ENCODE measurements around the gene MISP3.

The MISP3 gene

GRCh38 chr19:14112809-14113385 lies 40.3 kb downstream of the MISP3 start:
- FAIRE-seq (no peak), DNase-seq (ENCODE audit: insufficient read length, low spot score) (no peak)
- no peak for TF ChIP-seq CTCF (IDR thresholded peaks at IDR 0.05; ENCODE audit: insufficient read depth, missing control alignments)

DNA sequence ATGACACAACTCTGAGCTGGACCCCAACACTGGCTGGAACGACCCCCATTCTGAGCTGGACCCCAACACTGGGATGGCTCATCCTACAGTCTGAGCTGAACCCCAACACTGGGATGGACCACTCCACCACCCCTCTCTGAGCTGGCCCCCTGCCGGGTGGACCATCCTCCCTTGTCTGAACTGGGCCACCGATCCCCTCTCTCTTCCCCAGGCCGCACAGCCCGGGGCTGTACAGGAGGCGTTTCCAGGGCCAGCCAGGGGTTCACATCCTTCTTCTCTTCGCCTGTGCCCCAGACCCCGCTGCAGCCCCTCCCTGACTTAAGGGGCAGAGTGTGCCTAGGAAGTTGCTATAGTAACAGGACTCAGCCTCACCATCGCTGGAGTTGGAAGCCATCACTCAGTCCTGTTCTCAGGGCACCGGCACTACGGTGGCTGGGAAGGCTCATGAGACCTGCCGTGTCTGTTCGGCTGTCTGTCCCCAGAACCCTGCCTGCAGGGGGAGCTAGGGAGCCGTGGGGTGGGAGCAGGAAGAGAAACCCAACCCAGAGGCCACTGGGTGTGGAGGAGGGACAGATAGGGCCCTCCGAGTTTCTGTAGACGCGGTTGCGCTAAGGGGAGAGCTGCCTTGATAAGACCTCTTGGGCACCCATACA lies 41.3 kb downstream of the MISP3 start:
- FAIRE-seq (no peak), DNase-seq (ENCODE audit: insufficient read length, low spot score) (no peak)
- TF ChIP-seq CTCF (IDR thresholded peaks at IDR 0.05; ENCODE audit: insufficient read depth, missing control alignments), result peak; percentile 10

- no peak for FAIRE-seq
- TF ChIP-seq CTCF (IDR thresholded peaks at IDR 0.05; ENCODE audit: insufficient read depth, missing control alignments), result no peak
Measured at GRCh38 chr19:14114439-14114838, 41.9 kb downstream of the MISP3 start.

DNA sequence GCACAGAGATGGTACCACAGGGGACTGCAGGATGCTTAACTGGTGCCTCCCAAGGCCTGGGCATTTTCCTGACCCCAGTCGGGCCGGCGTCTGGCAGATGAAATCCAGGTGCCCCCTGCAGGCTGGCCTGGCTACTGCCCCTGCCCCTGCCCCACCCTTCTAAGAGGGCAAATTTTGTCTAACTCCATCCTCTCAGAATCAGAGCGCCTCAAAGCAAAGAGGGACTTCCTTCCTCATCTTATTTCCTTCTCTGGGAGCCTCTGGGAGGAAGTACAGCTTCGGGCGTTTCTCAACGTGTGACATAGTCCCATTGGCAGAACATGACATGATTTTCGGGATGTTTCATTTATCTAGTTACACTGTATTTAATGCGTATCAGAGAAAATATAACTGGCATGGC lies 42.3 kb downstream of the MISP3 start:
- no peak for FAIRE-seq
- peak; percentile 30 for TF ChIP-seq CTCF (IDR thresholded peaks at IDR 0.05; ENCODE audit: insufficient read depth, missing control alignments)
- no peak for DNase-seq (ENCODE audit: insufficient read length, low spot score)

More at GRCh38 chr19:14114439-14114838, 41.9 kb downstream of the MISP3 start:
- DNase-seq (ENCODE audit: insufficient read length, low spot score), result no peak

- DNase-seq (ENCODE audit: insufficient read length, low spot score), result no peak
- FAIRE-seq, result no peak
- TF ChIP-seq CTCF (IDR thresholded peaks at IDR 0.05; ENCODE audit: insufficient read depth, missing control alignments), result no peak
Measured at GRCh38 chr19:14115756-14116155, 43.2 kb downstream of the MISP3 start.

DNA sequence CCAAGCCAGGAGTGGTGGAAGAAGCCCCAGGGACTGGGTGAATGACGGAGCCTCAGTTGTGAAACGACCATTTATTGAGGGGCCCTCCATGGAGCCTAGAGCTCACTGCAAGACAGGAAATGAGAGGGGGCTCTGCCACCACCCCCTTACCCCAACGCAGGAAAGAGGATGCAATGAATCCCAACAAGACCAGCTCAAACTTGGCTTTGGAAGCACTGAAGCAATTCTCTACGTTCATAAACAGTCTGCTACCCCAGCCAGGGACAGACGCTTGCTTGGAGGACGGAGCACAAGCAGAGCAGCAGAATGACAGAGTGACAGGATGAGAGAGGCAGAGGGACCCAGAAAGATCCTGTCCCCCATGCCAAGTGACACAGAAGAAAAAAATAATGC lies 43.9 kb downstream of the MISP3 start:
- no peak for TF ChIP-seq CTCF (IDR thresholded peaks at IDR 0.05; ENCODE audit: insufficient read depth, missing control alignments)
- no peak for FAIRE-seq
- DNase-seq (ENCODE audit: insufficient read length, low spot score), result no peak

DNA sequence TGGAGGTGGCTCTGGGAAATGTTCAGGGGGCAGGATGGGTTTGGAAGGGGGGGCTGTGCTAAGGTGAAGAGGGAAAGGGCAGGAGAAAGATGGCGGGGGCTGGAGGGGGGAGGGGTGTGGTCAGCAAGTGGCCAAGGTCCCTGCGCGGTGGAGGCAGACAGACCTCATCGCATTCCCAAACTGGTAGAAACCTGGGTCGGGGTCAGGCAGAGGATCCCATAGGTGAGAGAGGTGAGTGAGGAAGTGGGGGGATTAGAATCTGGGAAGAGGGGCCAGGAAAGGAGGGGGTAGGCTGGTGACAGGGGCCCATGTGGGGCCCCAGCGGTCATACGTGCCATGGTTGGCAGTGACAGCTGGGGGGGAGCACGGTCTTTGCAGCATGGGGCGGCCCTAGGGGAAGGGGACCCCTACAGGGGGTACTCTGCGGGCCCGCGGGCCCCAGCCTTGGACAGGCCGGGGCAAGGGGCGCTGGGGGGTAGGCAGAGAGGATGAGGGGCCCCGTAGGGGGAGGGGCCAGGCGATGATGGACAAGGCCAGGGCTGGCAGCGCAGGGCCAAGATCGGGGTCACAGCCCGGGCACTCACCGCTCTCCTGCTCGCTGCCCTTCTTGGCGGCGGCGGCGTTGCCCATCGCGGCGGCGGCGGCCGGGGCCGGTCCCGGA lies 44.5 kb downstream of the MISP3 start:
- TF ChIP-seq CTCF (IDR thresholded peaks at IDR 0.05; ENCODE audit: insufficient read depth, missing control alignments), result no peak
- FAIRE-seq (no peak), DNase-seq (ENCODE audit: insufficient read length, low spot score) (no peak)
